ENCODE data around the gene FHAD1. TPM values are rescaled to one million over a fixed set of nuclear protein-coding genes. Genes with fewer than 3 reads are reported as not detected.

The FHAD1 gene
- total and polyA plus RNA-seq, 2 donors (not counting 3 experiments of a cell fraction or from before 2014, with no cell fraction given): 0.04 to 0.69 TPM

DNA sequence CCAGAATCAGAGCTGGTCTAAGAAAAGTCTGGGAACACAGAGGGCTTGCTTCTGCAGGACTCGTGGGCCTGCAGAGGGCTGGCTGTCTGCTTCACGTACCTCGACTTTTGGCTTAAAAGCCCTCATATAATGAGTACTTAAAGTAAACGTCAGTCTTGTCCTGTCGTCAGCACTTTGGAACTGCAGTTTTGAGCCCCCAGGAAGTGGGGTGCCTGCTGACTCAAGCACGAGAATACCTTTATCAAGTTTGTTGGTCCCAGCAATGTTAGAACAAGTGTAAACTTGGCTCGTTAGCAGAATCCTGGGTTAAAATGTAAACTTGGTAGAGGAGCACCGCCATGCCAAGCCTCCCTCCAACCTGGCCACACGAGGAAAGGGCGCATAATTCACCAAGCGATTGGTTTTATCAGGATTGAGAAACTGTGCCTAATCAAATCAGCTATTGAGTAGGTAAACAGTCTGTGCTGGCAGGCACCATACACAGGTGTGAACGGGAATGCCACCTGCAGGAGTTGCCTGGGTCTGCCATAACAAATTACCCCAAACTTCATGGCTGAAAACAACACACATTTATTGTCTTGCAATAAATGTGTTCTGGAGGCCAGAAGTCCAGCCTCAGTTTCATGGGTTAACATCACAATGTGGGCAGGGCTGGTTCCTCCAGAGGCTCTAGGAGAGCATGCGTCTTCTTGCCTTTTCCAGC is 45.0 kb upstream of the FHAD1 start:
- Histone ChIP-seq H3K9me1 (replicated peaks; ENCODE audit: control insufficient read depth, extremely low read depth, insufficient read depth, low read length) (no peaks in the 10 kb centered on the region), H3K9me3 (replicated peaks; ENCODE audit: control insufficient read depth, insufficient read depth, low read length) (no peaks in the 10 kb centered on the region), H3K4me3 (replicated peaks in 1 of 3; ENCODE audit: insufficient read depth in 1 of 3, low read depth in 1 of 3, low read length in 3 of 3) (no peak overlapping the region), H3K27me3 (ENCODE audit: control insufficient read depth in 2 of 2, insufficient read depth in 2 of 2, low read length in 2 of 2) (no peaks in the 10 kb centered on the region), H3K4me2 (ENCODE audit: insufficient read depth, low read length) (no peak overlapping the region), H3K36me3 (ENCODE audit: control insufficient read depth in 2 of 2, extremely low read depth in 1 of 2, insufficient read depth in 2 of 2, low read length in 2 of 2) (no peaks in the 10 kb centered on the region), H3K27ac (ENCODE audit: insufficient read depth, low read depth, low read length) (no peak overlapping the region), H2AFZ (ENCODE audit: low read depth, low read length) (no peak overlapping the region), H3K79me2 (ENCODE audit: control insufficient read depth, insufficient read depth, low read length) (no peaks in the 10 kb centered on the region), H3K9ac (replicated peaks; ENCODE audit: extremely low read depth, insufficient read depth, low read length) (no peak overlapping the region), H4K20me1 (replicated peaks; ENCODE audit: control insufficient read depth, extremely low read depth, insufficient read depth, low read length) (no peaks in the 10 kb centered on the region), H3K4me1 (ENCODE audit: control insufficient read depth, extremely low read depth, insufficient read depth, low read length) (peaks cover 14% of the 10 kb centered on the region)
- ChIA-PET CTCF (interaction anchor here (1.9 kb wide), 1 partner anchor 70 kb away, joined by 7 read pairs; no protein-coding TSS in a partner anchor), POLR2A (no interaction called here)
- no peak for TF ChIP-seq POLR2A (IDR thresholded peaks at IDR 0.05; ENCODE audit: low read depth, low read length)
- no peak for TF ChIP-seq FOS (IDR thresholded peaks at IDR 0.05; ENCODE audit: borderline replicate concordance, insufficient read depth, low read length)
- no peak for TF ChIP-seq EZH2 (IDR thresholded peaks at IDR 0.05; ENCODE audit: borderline replicate concordance, low read depth, low read length, severe bottlenecking)
- TF ChIP-seq JUN (IDR thresholded peaks at IDR 0.05; ENCODE audit: borderline replicate concordance, insufficient read depth, insufficient read length, low read depth): no peak
- no peak for TF ChIP-seq MYC (IDR thresholded peaks at IDR 0.05; ENCODE audit: low read depth, low read length)
- TF ChIP-seq, protein P1, sequence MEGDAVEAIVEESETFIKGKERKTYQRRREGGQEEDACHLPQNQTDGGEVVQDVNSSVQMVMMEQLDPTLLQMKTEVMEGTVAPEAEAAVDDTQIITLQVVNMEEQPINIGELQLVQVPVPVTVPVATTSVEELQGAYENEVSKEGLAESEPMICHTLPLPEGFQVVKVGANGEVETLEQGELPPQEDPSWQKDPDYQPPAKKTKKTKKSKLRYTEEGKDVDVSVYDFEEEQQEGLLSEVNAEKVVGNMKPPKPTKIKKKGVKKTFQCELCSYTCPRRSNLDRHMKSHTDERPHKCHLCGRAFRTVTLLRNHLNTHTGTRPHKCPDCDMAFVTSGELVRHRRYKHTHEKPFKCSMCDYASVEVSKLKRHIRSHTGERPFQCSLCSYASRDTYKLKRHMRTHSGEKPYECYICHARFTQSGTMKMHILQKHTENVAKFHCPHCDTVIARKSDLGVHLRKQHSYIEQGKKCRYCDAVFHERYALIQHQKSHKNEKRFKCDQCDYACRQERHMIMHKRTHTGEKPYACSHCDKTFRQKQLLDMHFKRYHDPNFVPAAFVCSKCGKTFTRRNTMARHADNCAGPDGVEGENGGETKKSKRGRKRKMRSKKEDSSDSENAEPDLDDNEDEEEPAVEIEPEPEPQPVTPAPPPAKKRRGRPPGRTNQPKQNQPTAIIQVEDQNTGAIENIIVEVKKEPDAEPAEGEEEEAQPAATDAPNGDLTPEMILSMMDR (IDR thresholded peaks at IDR 0.05; ENCODE audit: extremely low read depth in 1 of 2, insufficient read depth in 1 of 2, low read depth in 1 of 2, low read length in 2 of 2): no peak
- TF ChIP-seq GATA2 (IDR thresholded peaks at IDR 0.05; ENCODE audit: insufficient read depth, insufficient read length, low read depth, low read length): no peak
- TF ChIP-seq, protein P2, sequence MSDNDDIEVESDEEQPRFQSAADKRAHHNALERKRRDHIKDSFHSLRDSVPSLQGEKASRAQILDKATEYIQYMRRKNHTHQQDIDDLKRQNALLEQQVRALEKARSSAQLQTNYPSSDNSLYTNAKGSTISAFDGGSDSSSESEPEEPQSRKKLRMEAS (IDR thresholded peaks at IDR 0.05; ENCODE audit: insufficient read depth, insufficient read length): no peak
- TF ChIP-seq POLR2AphosphoS5 (IDR thresholded peaks at IDR 0.05; ENCODE audit: insufficient read depth, low read depth, low read length): no peak
- no TSS peak for BruUV-seq (replicated peaks)
- dilution Hi-C loops (cut with MboI; ENCODE audit: extremely low pct_ligation_motif_present, low sequenced_read_pairs) (no loop called here), intact Hi-C loops (cut with micrococcal nuclease) (loop anchor here (2.0 kb wide), 1 partner anchor 59 kb away; no protein-coding TSS in a partner anchor)
- FAIRE-seq: no peak
- DNase-seq (ENCODE audit: low read depth, low spot score): no peak

All from endothelial cell of umbilical vein (primary cell).